Measurements from ENCODE around the gene FLAD1. TPM values are rescaled to one million over a fixed set of nuclear protein-coding genes. Genes with fewer than 3 reads are reported as not detected.

The FLAD1 gene
- total RNA-seq, 1 experiment from 2014 or later, result 58.4 TPM

- POLR2A ChIA-PET, result interaction anchor here (0.8 to 1.3 kb wide), 2 partner anchors 10 to 12 kb away, joined by 4 read pairs; partner anchors contain the start of gene PBXIP1
- Histone ChIP-seq H3K79me2 (ENCODE audit: insufficient read depth, low read length) (no peaks in the 10 kb centered on the region), H3K4me1 (ENCODE audit: control insufficient read depth in 1 of 2, insufficient read depth in 2 of 2, low read length in 2 of 2) (peaks cover 2 to 12% of the 10 kb centered on the region in 2 experiments; a peak in 3 of 4 replicates), H4K20me1 (ENCODE audit: insufficient read depth) (no peaks in the 10 kb centered on the region), H3K27me3 (ENCODE audit: insufficient read depth, low read length) (no peaks in the 10 kb centered on the region), H3K9me3 (ENCODE audit: control insufficient read depth in 1 of 2, insufficient read depth in 1 of 2, low read depth in 1 of 2, low read length in 2 of 2) (no peaks in the 10 kb centered on the region), H3K27ac (ENCODE audit: low read depth, low read length) (no peak overlapping the region), H3K9ac (ENCODE audit: low read length) (no peak overlapping the region), H3K4me3 (replicated peaks in 1 of 2; ENCODE audit: low read depth in 1 of 2, low read length in 2 of 2) (no peak overlapping the region), H2AFZ (ENCODE audit: low read depth, low read length, poor library complexity, severe bottlenecking) (no peak overlapping the region), H3K9me2 (ENCODE audit: insufficient read depth) (no peaks in the 10 kb centered on the region), H3K4me2 (ENCODE audit: low read length) (no peak overlapping the region), H3K36me3 (ENCODE audit: control insufficient read depth in 1 of 2, insufficient read depth in 2 of 2, low read length in 2 of 2) (no peaks in the 10 kb centered on the region)
- peak; percentile 91 for ATAC-seq
- CTCF ChIA-PET, result interaction anchor here (0.7 to 1.4 kb wide), 8 partner anchors 20 to 461 kb away, joined by 3 read pairs; partner anchors contain the start of gene ADAM15
- intact Hi-C loops (cut with micrococcal nuclease), result loop anchor here (1.0 kb wide), 1 partner anchor 385 kb away; no protein-coding TSS in a partner anchor
- DNase-seq (ENCODE audit: low read depth, low spot score), result no peak
- RAD21 ChIA-PET (ENCODE audit: low non-redundant PET in 1 of 2, low total read pairs in 2 of 2, uncharacterized antibody in 2 of 2, unreplicated experiment in 2 of 2), result interaction anchor here (1.0 to 1.5 kb wide), 3 partner anchors 65 to 274 kb away, joined by 3 to 5 read pairs (median 3); no protein-coding TSS in a partner anchor
- no TSS peak for BruUV-seq (replicated peaks)
- TF ChIP-seq ZBTB33 (IDR thresholded peaks at IDR 0.05; ENCODE audit: extremely low read depth, insufficient replicate concordance, low read length) (no peak), ATF3 (IDR thresholded peaks at IDR 0.05) (no peak), ELF1 (IDR thresholded peaks at IDR 0.05; ENCODE audit: borderline replicate concordance, low read depth) (no peak), CTCF (IDR thresholded peaks at IDR 0.05 in 2 of 3, conservative IDR thresholded peaks at IDR 0.05 in 1 of 3; ENCODE audit: borderline replicate concordance in 1 of 3, insufficient read depth in 1 of 3, low read depth in 2 of 3, low read length in 2 of 3) (peak in 2 of 3 experiments; percentile 89 to 90; a peak in 4 of 6 replicates), SRF (IDR thresholded peaks at IDR 0.05; ENCODE audit: low read depth) (no peak), SIN3A (IDR thresholded peaks at IDR 0.05; ENCODE audit: low read depth) (no peak)
Observed at GRCh38 chr1:154943649-154944400, 39.3 kb upstream of the FLAD1 start.

Data from HCT116 (cell line).